ENCODE data around the gene FGGY. TPM values are rescaled to one million over a fixed set of nuclear protein-coding genes. Genes with fewer than 3 reads are reported as not detected.

The FGGY gene
- total and polyA plus RNA-seq, 11 donors = 7.2 to 42.9 (median 32.0) TPM

DNA sequence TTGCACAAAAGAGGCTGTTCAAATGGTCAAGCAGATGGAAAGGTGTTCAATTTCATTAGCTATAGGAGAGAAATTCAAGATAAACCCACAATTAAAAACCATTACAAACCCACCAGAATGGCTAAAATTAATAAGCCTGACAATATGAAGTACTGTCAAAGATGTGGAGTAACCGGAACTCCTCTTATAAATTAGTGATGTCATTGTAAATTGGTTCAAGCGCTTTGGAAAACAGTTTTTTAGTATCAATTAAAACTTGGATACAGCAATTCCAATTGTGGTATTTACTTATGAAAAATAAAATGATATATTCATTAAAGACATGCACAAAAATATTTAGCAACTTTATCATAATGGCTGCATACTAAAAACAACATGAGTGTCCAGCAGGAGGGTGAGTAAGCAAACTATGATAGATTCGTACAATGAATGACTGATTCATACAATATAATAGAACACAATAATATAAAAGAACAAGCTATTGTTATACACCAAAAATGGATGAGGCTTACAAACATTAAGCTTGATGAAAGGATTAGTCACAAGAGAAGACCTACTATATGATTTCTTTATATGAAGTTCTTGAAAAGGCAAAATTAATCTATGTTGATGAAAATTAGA, 38.4 kb upstream of the FGGY start:
- H3K36me3 ChIP-seq = no peaks in the 10 kb centered on the region
- WGBS, 4 donors = 94 to 97% (median 96%) methylated on average over 3 of the region's 3 CpGs
- ATAC-seq = no peak
- TF ChIP-seq, protein P1, sequence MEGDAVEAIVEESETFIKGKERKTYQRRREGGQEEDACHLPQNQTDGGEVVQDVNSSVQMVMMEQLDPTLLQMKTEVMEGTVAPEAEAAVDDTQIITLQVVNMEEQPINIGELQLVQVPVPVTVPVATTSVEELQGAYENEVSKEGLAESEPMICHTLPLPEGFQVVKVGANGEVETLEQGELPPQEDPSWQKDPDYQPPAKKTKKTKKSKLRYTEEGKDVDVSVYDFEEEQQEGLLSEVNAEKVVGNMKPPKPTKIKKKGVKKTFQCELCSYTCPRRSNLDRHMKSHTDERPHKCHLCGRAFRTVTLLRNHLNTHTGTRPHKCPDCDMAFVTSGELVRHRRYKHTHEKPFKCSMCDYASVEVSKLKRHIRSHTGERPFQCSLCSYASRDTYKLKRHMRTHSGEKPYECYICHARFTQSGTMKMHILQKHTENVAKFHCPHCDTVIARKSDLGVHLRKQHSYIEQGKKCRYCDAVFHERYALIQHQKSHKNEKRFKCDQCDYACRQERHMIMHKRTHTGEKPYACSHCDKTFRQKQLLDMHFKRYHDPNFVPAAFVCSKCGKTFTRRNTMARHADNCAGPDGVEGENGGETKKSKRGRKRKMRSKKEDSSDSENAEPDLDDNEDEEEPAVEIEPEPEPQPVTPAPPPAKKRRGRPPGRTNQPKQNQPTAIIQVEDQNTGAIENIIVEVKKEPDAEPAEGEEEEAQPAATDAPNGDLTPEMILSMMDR (IDR thresholded peaks at IDR 0.05) = no peak
- TF ChIP-seq POLR2A (IDR thresholded peaks at IDR 0.05) = no peak
- H3K27ac ChIP-seq = no peak overlapping the region
- no peak overlapping the region for H3K4me3 ChIP-seq
- DNase-seq = no peak
- no peaks in the 10 kb centered on the region for H3K27me3 ChIP-seq
- H3K9me3 ChIP-seq = no peaks in the 10 kb centered on the region
- H3K4me1 ChIP-seq = peaks cover 0 to 18% (median 11%) of the 10 kb centered on the region in 12 donors
- intact Hi-C loops (cut with DNase I) = no loop called here

- intact Hi-C loops (cut with DNase I) = no loop called here
- Histone ChIP-seq H3K4me1 (peaks cover 0 to 32% (median 14%) of the 10 kb centered on the region in 12 donors), H3K27ac (peak overlapping the region in 11 of 12 donors; percentile 5 to 60 (median 24))
Measured at GRCh38 chr1:59261537-59261936, 35.4 kb upstream of the FGGY start.

GRCh38 chr1:59262631-59263030, 34.3 kb upstream of the FGGY start:
- no peak for DNase-seq
- Histone ChIP-seq H3K36me3 (no peaks in the 10 kb centered on the region), H3K4me3 (no peak overlapping the region), H3K9me3 (no peaks in the 10 kb centered on the region), H3K27ac (no peak overlapping the region), H3K4me1 (peaks cover 0 to 39% (median 18%) of the 10 kb centered on the region in 12 donors), H3K27me3 (no peaks in the 10 kb centered on the region)
- TF ChIP-seq, protein P1 (IDR thresholded peaks at IDR 0.05) = no peak
- TF ChIP-seq POLR2A (IDR thresholded peaks at IDR 0.05) = no peak
- no peak for ATAC-seq
- intact Hi-C loops (cut with DNase I) = no loop called here

More at GRCh38 chr1:59261537-59261936, 35.4 kb upstream of the FGGY start:
- TF ChIP-seq POLR2A (IDR thresholded peaks at IDR 0.05) = no peak
- TF ChIP-seq, protein P1 (IDR thresholded peaks at IDR 0.05) = no peak
- ATAC-seq = peak; percentile 53 to 85 (median 75)
- H3K9me3 ChIP-seq = no peaks in the 10 kb centered on the region
- H3K27me3 ChIP-seq = no peaks in the 10 kb centered on the region
- 41 to 61% (median 46%) methylated on average over 1 of the region's 1 CpG for WGBS, 4 donors
- H3K36me3 ChIP-seq = no peaks in the 10 kb centered on the region
- H3K4me3 ChIP-seq = no peak overlapping the region
- peak in 3 of 5 donors; percentile 37 to 44 (median 44) for DNase-seq

GRCh38 chr1:59263111-59263510, 33.8 kb upstream of the FGGY start:
- Histone ChIP-seq H3K9me3 (no peaks in the 10 kb centered on the region), H3K4me1 (peaks cover 0 to 39% (median 18%) of the 10 kb centered on the region in 12 donors), H3K4me3 (no peak overlapping the region), H3K36me3 (no peaks in the 10 kb centered on the region), H3K27ac (no peak overlapping the region), H3K27me3 (no peaks in the 10 kb centered on the region)
- no peak for ATAC-seq
- TF ChIP-seq POLR2A (IDR thresholded peaks at IDR 0.05) = no peak
- no peak for DNase-seq
- intact Hi-C loops (cut with DNase I) = no loop called here

DNA sequence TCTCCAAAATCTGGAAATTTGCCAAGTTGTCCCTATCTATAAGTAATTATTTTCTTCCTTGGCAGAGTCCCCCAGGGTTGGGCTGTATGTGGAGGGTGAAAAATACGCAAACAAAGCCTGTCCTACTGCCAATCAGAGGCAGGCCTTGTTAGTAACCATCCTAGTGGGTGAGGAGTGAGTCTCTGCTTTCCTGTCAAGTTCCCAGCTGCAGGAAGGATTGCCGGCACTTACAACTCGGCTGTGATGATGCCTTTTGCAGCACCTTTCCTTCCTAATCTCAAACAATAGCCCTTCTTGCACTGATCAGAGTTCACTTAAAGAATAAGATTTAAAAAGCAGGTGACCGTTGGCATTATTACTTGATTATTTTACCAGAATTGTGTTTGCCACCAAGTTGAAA, 31.3 kb upstream of the FGGY start:
- WGBS, 4 donors = 63 to 72% (median 67%) methylated on average over 4 of the region's 4 CpGs
- intact Hi-C loops (cut with DNase I) = no loop called here
- Histone ChIP-seq H3K4me1 (peaks cover 0 to 39% (median 18%) of the 10 kb centered on the region in 12 donors), H3K27me3 (no peaks in the 10 kb centered on the region), H3K4me3 (no peak overlapping the region), H3K36me3 (no peaks in the 10 kb centered on the region), H3K27ac (peak overlapping the region in 2 of 12 donors; percentile 38 to 86), H3K9me3 (no peaks in the 10 kb centered on the region)
- ATAC-seq = peak in 1 of 4 donors; percentile 66
- DNase-seq = no peak
- no peak for TF ChIP-seq POLR2A (IDR thresholded peaks at IDR 0.05)
- TF ChIP-seq, protein P1 (IDR thresholded peaks at IDR 0.05) = no peak
